GM06990 (cell line): ENCODE results near the gene WDFY4.

Source experiments
- DNase-seq: peaks from one replicate; pipeline ENCODE4 v3.0.0-alpha.2; 2011; ENCODE audit not compliant: insufficient read length; ENCODE audit errors: extremely low read depth
- H3K27me3 ChIP-seq: replicated peaks from 2 replicates; pipeline ENCODE4 v1.6.0; 2011; ENCODE audit warnings: low read length; ENCODE audit not compliant: control insufficient read depth, insufficient read depth
- H3K36me3 ChIP-seq: 2 replicates; pipeline ENCODE4 v1.5.1; 2011; ENCODE audit warnings: low read length; ENCODE audit not compliant: control insufficient read depth, insufficient read depth
- H3K4me3 ChIP-seq: replicated peaks from 2 replicates; pipeline ENCODE4 v1.5.1; 2011; ENCODE audit warnings: low read depth, mild to moderate bottlenecking, control low read depth, low read length
- TF ChIP-seq, protein P1 (sequence below): IDR thresholded peaks from 2 replicates; pipeline ENCODE4 v1.5.1; 2011; ENCODE audit warnings: low read length, control low read depth, mild to moderate bottlenecking, inconsistent platforms; ENCODE audit not compliant: insufficient read depth, poor library complexity, severe bottlenecking

Gene WDFY4

GRCh38 chr10:48744587-48744986, 59.9 kb downstream of the WDFY4 start:
- H3K27me3 ChIP-seq: no peaks in the 10 kb centered on the region
- peaks cover 17% of the 10 kb centered on the region for H3K36me3 ChIP-seq
- TF ChIP-seq, protein P1, sequence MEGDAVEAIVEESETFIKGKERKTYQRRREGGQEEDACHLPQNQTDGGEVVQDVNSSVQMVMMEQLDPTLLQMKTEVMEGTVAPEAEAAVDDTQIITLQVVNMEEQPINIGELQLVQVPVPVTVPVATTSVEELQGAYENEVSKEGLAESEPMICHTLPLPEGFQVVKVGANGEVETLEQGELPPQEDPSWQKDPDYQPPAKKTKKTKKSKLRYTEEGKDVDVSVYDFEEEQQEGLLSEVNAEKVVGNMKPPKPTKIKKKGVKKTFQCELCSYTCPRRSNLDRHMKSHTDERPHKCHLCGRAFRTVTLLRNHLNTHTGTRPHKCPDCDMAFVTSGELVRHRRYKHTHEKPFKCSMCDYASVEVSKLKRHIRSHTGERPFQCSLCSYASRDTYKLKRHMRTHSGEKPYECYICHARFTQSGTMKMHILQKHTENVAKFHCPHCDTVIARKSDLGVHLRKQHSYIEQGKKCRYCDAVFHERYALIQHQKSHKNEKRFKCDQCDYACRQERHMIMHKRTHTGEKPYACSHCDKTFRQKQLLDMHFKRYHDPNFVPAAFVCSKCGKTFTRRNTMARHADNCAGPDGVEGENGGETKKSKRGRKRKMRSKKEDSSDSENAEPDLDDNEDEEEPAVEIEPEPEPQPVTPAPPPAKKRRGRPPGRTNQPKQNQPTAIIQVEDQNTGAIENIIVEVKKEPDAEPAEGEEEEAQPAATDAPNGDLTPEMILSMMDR: no peak
- DNase-seq: no peak
- H3K4me3 ChIP-seq: no peak overlapping the region

- DNase-seq: no peak
- no peak overlapping the region for H3K4me3 ChIP-seq
- TF ChIP-seq, protein P1: no peak
- H3K27me3 ChIP-seq: no peaks in the 10 kb centered on the region
- peaks cover 18% of the 10 kb centered on the region for H3K36me3 ChIP-seq
Measured at GRCh38 chr10:48745662-48746245, 61.1 kb downstream of the WDFY4 start.

DNA sequence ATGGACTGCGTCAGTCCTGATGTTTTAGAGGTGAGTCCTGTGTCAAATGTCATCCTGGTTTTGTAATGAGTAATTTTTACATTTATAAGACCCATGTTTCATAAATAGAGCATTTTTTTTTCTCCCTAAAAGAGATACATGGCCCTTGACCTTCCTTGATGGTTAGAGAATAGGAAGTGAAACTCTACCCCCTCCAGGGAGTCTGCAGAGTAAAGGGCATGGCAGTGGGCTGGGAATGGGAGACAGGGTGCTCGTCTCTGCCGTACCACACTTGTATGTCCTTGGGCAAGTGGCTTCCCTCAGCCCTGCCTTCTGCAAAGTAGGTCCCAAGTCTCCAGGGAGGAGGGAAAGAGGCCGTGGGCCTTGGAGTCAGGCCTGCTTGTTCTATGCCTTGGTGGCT, 63.9 kb downstream of the WDFY4 start:
- DNase-seq: peak; percentile 29
- no peaks in the 10 kb centered on the region for H3K27me3 ChIP-seq
- H3K36me3 ChIP-seq: peaks cover 18% of the 10 kb centered on the region
- H3K4me3 ChIP-seq: no peak overlapping the region
- TF ChIP-seq, protein P1: no peak

DNA sequence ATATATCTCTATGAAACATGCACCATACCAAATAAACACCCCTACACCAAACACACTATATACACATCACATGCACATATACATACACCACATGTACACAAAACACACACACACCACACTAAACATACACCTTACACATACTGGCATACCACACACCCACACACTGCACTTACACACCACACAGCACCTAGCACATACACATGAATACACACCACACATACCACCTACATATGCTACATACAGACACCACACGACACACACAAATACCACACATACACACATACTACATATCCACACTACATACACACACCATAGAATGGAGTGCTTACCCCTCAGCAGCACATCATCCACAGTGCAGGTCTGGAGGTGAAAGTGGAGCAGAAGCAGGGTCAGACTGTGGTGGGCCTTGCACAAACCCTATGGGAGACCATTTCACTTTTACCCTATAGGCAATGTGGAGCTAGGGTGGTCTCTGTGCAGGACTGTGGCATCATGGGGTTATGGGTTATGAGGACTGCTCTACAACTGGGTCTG, 64.6 kb downstream of the WDFY4 start:
- TF ChIP-seq, protein P1: no peak
- H3K36me3 ChIP-seq: peaks cover 15% of the 10 kb centered on the region

GRCh38 chr10:48750019-48750418, 65.3 kb downstream of the WDFY4 start:
- H3K4me3 ChIP-seq: no peak overlapping the region
- DNase-seq: no peak
- no peaks in the 10 kb centered on the region for H3K27me3 ChIP-seq
- TF ChIP-seq, protein P1: no peak
- H3K36me3 ChIP-seq: peaks cover 15% of the 10 kb centered on the region

More for the DNA sequence above, 64.6 kb downstream of the WDFY4 start:
- DNase-seq: no peak
- Histone ChIP-seq H3K27me3 (no peaks in the 10 kb centered on the region), H3K4me3 (no peak overlapping the region)
